Measurements from ENCODE around the gene TYMS.

The TYMS gene

GRCh38 chr18:657311-658000, at the start of gene TYMS:
TYMS (plus strand) TSS chr18:657653; CDS start chr18:657743, 90 bp downstream.
- no peaks in the 10 kb centered on the region for H3K9me2 ChIP-seq (replicated peaks; ENCODE audit: low read depth, low read length)
- H3K4me3 ChIP-seq (ENCODE audit: low read length, poor library complexity, severe bottlenecking) = peak within 1 kb of the TSS; percentile 97
- H3K9me3 ChIP-seq (ENCODE audit: insufficient read depth, low read depth, low read length) = no peaks in the 10 kb centered on the region
- no peaks in the 10 kb centered on the region for H3F3A ChIP-seq (ENCODE audit: low read depth)
- peak within 1 kb of the TSS; percentile 69 for H2AFZ ChIP-seq (ENCODE audit: low read length)
- no peak for TF ChIP-seq EZH2phosphoT487 (IDR thresholded peaks at IDR 0.05; ENCODE audit: borderline replicate concordance)
- TF ChIP-seq, protein P1, sequence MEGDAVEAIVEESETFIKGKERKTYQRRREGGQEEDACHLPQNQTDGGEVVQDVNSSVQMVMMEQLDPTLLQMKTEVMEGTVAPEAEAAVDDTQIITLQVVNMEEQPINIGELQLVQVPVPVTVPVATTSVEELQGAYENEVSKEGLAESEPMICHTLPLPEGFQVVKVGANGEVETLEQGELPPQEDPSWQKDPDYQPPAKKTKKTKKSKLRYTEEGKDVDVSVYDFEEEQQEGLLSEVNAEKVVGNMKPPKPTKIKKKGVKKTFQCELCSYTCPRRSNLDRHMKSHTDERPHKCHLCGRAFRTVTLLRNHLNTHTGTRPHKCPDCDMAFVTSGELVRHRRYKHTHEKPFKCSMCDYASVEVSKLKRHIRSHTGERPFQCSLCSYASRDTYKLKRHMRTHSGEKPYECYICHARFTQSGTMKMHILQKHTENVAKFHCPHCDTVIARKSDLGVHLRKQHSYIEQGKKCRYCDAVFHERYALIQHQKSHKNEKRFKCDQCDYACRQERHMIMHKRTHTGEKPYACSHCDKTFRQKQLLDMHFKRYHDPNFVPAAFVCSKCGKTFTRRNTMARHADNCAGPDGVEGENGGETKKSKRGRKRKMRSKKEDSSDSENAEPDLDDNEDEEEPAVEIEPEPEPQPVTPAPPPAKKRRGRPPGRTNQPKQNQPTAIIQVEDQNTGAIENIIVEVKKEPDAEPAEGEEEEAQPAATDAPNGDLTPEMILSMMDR (conservative IDR thresholded peaks at IDR 0.05; ENCODE audit: low read length) = no peak
- H3K9ac ChIP-seq (ENCODE audit: low read depth, low read length, poor library complexity, severe bottlenecking) = peak within 1 kb of the TSS; percentile 100
- H3K4me2 ChIP-seq (ENCODE audit: low read depth, low read length, poor library complexity, severe bottlenecking) = peak within 1 kb of the TSS; percentile 95
- peaks cover 6% of the 10 kb centered on the region for H3K27me3 ChIP-seq (ENCODE audit: insufficient read depth, low read length, poor library complexity, severe bottlenecking)
- H3K36me3 ChIP-seq (ENCODE audit: insufficient read depth, low read length) = peaks cover 36% of the 10 kb centered on the region
- peaks cover 49% of the 10 kb centered on the region for H3K4me1 ChIP-seq (ENCODE audit: insufficient read depth, low read length, poor library complexity, severe bottlenecking)
- H4K20me1 ChIP-seq (ENCODE audit: insufficient read depth, low read length, poor library complexity, severe bottlenecking) = peaks cover 22% of the 10 kb centered on the region
- peaks cover 75% of the 10 kb centered on the region for H3K79me2 ChIP-seq (ENCODE audit: insufficient read depth, low read length)

GRCh38 chr18:607930-608329, 49.5 kb upstream of the TYMS start:
- no peak overlapping the region for H3K9ac ChIP-seq (ENCODE audit: low read depth, low read length, poor library complexity, severe bottlenecking)
- no peak overlapping the region for H3K4me2 ChIP-seq (ENCODE audit: low read depth, low read length, poor library complexity, severe bottlenecking)
- H3K4me3 ChIP-seq (ENCODE audit: low read length, poor library complexity, severe bottlenecking) = no peak overlapping the region
- TF ChIP-seq, protein P1 (conservative IDR thresholded peaks at IDR 0.05; ENCODE audit: low read length) = no peak
- no peak for TF ChIP-seq EZH2phosphoT487 (IDR thresholded peaks at IDR 0.05; ENCODE audit: borderline replicate concordance)
- no peaks in the 10 kb centered on the region for H4K20me1 ChIP-seq (ENCODE audit: insufficient read depth, low read length, poor library complexity, severe bottlenecking)
- no peaks in the 10 kb centered on the region for H3K36me3 ChIP-seq (ENCODE audit: insufficient read depth, low read length)
- no peaks in the 10 kb centered on the region for H3K9me2 ChIP-seq (replicated peaks; ENCODE audit: low read depth, low read length)
- no peak overlapping the region for H2AFZ ChIP-seq (ENCODE audit: low read length)
- no peaks in the 10 kb centered on the region for H3K79me2 ChIP-seq (ENCODE audit: insufficient read depth, low read length)
- H3F3A ChIP-seq (ENCODE audit: low read depth) = no peaks in the 10 kb centered on the region
- no peaks in the 10 kb centered on the region for H3K27me3 ChIP-seq (ENCODE audit: insufficient read depth, low read length, poor library complexity, severe bottlenecking)
- H3K9me3 ChIP-seq (ENCODE audit: insufficient read depth, low read depth, low read length) = no peaks in the 10 kb centered on the region; the same call in 1 of the 2 replicates
- H3K4me1 ChIP-seq (ENCODE audit: insufficient read depth, low read length, poor library complexity, severe bottlenecking) = no peaks in the 10 kb centered on the region

DNA sequence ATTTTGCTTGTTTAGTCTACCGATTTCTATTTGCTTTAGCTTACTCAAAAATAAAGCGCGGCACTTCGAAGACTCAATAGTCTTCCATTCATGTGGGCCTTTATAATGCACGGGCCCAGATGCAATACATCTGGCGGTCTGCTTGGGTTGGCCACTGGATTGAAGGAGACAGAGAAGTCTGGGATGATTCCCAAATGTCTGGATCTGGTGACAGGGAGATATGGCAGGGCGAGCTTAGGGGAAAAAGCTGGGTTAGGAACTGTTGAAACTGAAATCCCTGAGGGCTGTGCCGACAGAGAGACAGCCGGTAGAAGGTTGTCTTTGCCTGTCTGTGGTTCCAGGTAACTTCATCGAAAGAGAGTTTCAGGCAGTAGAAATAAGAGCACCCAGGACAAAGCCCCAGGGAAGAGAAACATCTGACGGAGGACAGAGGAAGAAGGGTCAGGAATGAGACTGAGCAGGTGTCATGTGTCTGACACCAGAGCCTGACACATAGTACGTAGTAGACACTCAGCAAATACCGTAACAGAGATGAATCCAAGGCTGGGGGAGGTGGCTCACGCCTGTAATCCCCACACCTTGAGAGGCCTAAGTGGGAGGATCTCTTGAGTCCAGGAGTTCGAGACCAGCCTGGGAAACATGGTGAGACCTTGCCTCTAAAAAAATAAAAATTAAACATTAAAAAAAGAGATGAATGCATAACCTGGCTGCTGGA, 47.1 kb upstream of the TYMS start:
- H3K36me3 ChIP-seq (ENCODE audit: insufficient read depth, low read length) = no peaks in the 10 kb centered on the region
- no peaks in the 10 kb centered on the region for H3F3A ChIP-seq (ENCODE audit: low read depth)
- no peaks in the 10 kb centered on the region for H3K79me2 ChIP-seq (ENCODE audit: insufficient read depth, low read length)
- no peak overlapping the region for H2AFZ ChIP-seq (ENCODE audit: low read length)
- no peaks in the 10 kb centered on the region for H4K20me1 ChIP-seq (ENCODE audit: insufficient read depth, low read length, poor library complexity, severe bottlenecking)
- no peak overlapping the region for H3K9ac ChIP-seq (ENCODE audit: low read depth, low read length, poor library complexity, severe bottlenecking)
- H3K9me3 ChIP-seq (ENCODE audit: insufficient read depth, low read depth, low read length) = no peaks in the 10 kb centered on the region; the same call in 1 of the 2 replicates
- no peak overlapping the region for H3K4me2 ChIP-seq (ENCODE audit: low read depth, low read length, poor library complexity, severe bottlenecking)
- H3K4me3 ChIP-seq (ENCODE audit: low read length, poor library complexity, severe bottlenecking) = no peak overlapping the region
- H3K27me3 ChIP-seq (ENCODE audit: insufficient read depth, low read length, poor library complexity, severe bottlenecking) = no peaks in the 10 kb centered on the region
- no peak for TF ChIP-seq EZH2phosphoT487 (IDR thresholded peaks at IDR 0.05; ENCODE audit: borderline replicate concordance)
- no peaks in the 10 kb centered on the region for H3K9me2 ChIP-seq (replicated peaks; ENCODE audit: low read depth, low read length)
- H3K4me1 ChIP-seq (ENCODE audit: insufficient read depth, low read length, poor library complexity, severe bottlenecking) = no peaks in the 10 kb centered on the region

Measured in Loucy (cell line).